Stimulated activated naive B cell treated with anti-CD40 and anti-IgM and Interleukin-4, amounts not matched to agents 10 μg/mL and 1 μg/mL and 100 μg/mL, for 72 hours (primary cell): ENCODE results near the gene POC1A.
A peak's percentile ranks its signal among the peaks of the same experiment; 100 is the strongest.

Experiments used
- ATAC-seq, 2 donors: fragments of 150-1000 bp; cut with Tn5 transposase; replicated peaks; 2 replicates each; pipeline ENCODE4 v1.10.0; 2021; ENCODE audit warnings: moderate library complexity in 1 of 2
- DNase-seq: peaks from one replicate; pipeline ENCODE4 v3.0.0; 2021
- H3K27ac Mint-ChIP-seq: one replicate; pipeline ENCODE4 v1.8.0; 2022; ENCODE audit warnings: mild to moderate bottlenecking, mixed read lengths
- H3K27me3 Mint-ChIP-seq, 2 donors: one replicate each; pipeline ENCODE4 v1.8.0; 2022; ENCODE audit warnings: mixed read lengths in 2 of 2
- H3K36me3 Mint-ChIP-seq, 2 donors: one replicate each; pipeline ENCODE4 v1.8.0; 2022; ENCODE audit warnings: mixed read lengths in 2 of 2, mild to moderate bottlenecking in 1 of 2
- H3K4me1 Mint-ChIP-seq, 2 donors: one replicate each; pipeline ENCODE4 v1.8.0; 2022; ENCODE audit warnings: mixed read lengths in 2 of 2, mild to moderate bottlenecking in 1 of 2
- H3K4me3 Mint-ChIP-seq, 2 donors: one replicate each; pipeline ENCODE4 v1.8.0; 2022; ENCODE audit warnings: mild to moderate bottlenecking in 2 of 2, mixed read lengths in 2 of 2, moderate library complexity in 1 of 2
- H3K9me3 Mint-ChIP-seq, 2 donors: one replicate each; pipeline ENCODE4 v1.8.0; 2022; ENCODE audit warnings: mixed read lengths in 2 of 2, mild to moderate bottlenecking in 1 of 2

Gene POC1A

GRCh38 chr3:52076896-52077780 lies 77.1 kb downstream of the POC1A start:
- peaks cover 0 to 3% of the 10 kb centered on the region in 2 donors for H3K36me3 Mint-ChIP-seq
- H3K4me1 Mint-ChIP-seq, result no peaks in the 10 kb centered on the region
- H3K27me3 Mint-ChIP-seq, result no peaks in the 10 kb centered on the region
- H3K9me3 Mint-ChIP-seq, result no peaks in the 10 kb centered on the region
- ATAC-seq (no peak), DNase-seq (no peak)
- no peak overlapping the region for H3K27ac Mint-ChIP-seq
- H3K4me3 Mint-ChIP-seq, result no peak overlapping the region

GRCh38 chr3:52073490-52073889 lies 80.7 kb downstream of the POC1A start:
- no peak overlapping the region for H3K4me3 Mint-ChIP-seq
- no peaks in the 10 kb centered on the region for H3K4me1 Mint-ChIP-seq
- H3K9me3 Mint-ChIP-seq, result no peaks in the 10 kb centered on the region
- H3K27me3 Mint-ChIP-seq, result no peaks in the 10 kb centered on the region
- ATAC-seq (no peak), DNase-seq (no peak)
- peaks cover 0 to 3% of the 10 kb centered on the region in 2 donors for H3K36me3 Mint-ChIP-seq
- no peak overlapping the region for H3K27ac Mint-ChIP-seq

- H3K4me3 Mint-ChIP-seq, result no peak overlapping the region
- no peak for DNase-seq
- H3K27ac Mint-ChIP-seq, result no peak overlapping the region
- no peaks in the 10 kb centered on the region for H3K9me3 Mint-ChIP-seq
- no peaks in the 10 kb centered on the region for H3K4me1 Mint-ChIP-seq
- H3K27me3 Mint-ChIP-seq, result no peaks in the 10 kb centered on the region
- peaks cover 0 to 3% of the 10 kb centered on the region in 2 donors for H3K36me3 Mint-ChIP-seq
- ATAC-seq, result no peak
Measured at GRCh38 chr3:52072471-52072870, 81.8 kb downstream of the POC1A start.

GRCh38 chr3:52072020-52072419 lies 82.2 kb downstream of the POC1A start:
- Mint-ChIP-seq H3K9me3 (no peaks in the 10 kb centered on the region), H3K27me3 (no peaks in the 10 kb centered on the region), H3K27ac (no peak overlapping the region), H3K4me3 (no peak overlapping the region), H3K36me3 (peaks cover 0 to 3% of the 10 kb centered on the region in 2 donors), H3K4me1 (no peaks in the 10 kb centered on the region)
- DNase-seq (no peak), ATAC-seq (no peak)

- Mint-ChIP-seq H3K36me3 (peaks cover 0 to 3% of the 10 kb centered on the region in 2 donors), H3K4me1 (no peaks in the 10 kb centered on the region), H3K27me3 (no peaks in the 10 kb centered on the region), H3K9me3 (no peaks in the 10 kb centered on the region), H3K4me3 (no peak overlapping the region), H3K27ac (no peak overlapping the region)
- ATAC-seq (no peak), DNase-seq (no peak)
Measured at GRCh38 chr3:52070724-52071621, 83.2 kb downstream of the POC1A start.

- Mint-ChIP-seq H3K36me3 (peaks cover 0 to 3% of the 10 kb centered on the region in 2 donors), H3K27me3 (no peaks in the 10 kb centered on the region), H3K4me1 (no peaks in the 10 kb centered on the region), H3K4me3 (no peak overlapping the region), H3K9me3 (no peaks in the 10 kb centered on the region), H3K27ac (no peak overlapping the region)
- DNase-seq (no peak), ATAC-seq (no peak)
Measured at GRCh38 chr3:52069855-52070254, 84.4 kb downstream of the POC1A start.

GRCh38 chr3:52069135-52069534 lies 85.1 kb downstream of the POC1A start:
- H3K4me3 Mint-ChIP-seq, result no peak overlapping the region
- DNase-seq, result no peak
- no peaks in the 10 kb centered on the region for H3K27me3 Mint-ChIP-seq
- no peaks in the 10 kb centered on the region for H3K9me3 Mint-ChIP-seq
- no peaks in the 10 kb centered on the region for H3K4me1 Mint-ChIP-seq
- no peaks in the 10 kb centered on the region for H3K36me3 Mint-ChIP-seq
- no peak overlapping the region for H3K27ac Mint-ChIP-seq
- ATAC-seq, result no peak

GRCh38 chr3:52068730-52069129 lies 85.5 kb downstream of the POC1A start:
- DNase-seq (no peak), ATAC-seq (no peak)
- H3K27ac Mint-ChIP-seq, result no peak overlapping the region
- no peaks in the 10 kb centered on the region for H3K9me3 Mint-ChIP-seq
- no peaks in the 10 kb centered on the region for H3K4me1 Mint-ChIP-seq
- no peaks in the 10 kb centered on the region for H3K36me3 Mint-ChIP-seq
- no peak overlapping the region for H3K4me3 Mint-ChIP-seq
- H3K27me3 Mint-ChIP-seq, result no peaks in the 10 kb centered on the region

GRCh38 chr3:52068055-52068571 lies 86.1 kb downstream of the POC1A start:
- ATAC-seq (no peak), DNase-seq (no peak)
- Mint-ChIP-seq H3K27me3 (no peaks in the 10 kb centered on the region), H3K4me1 (peaks cover 2 to 5% of the 10 kb centered on the region in 2 donors), H3K4me3 (no peak overlapping the region), H3K27ac (no peak overlapping the region), H3K9me3 (no peaks in the 10 kb centered on the region), H3K36me3 (no peaks in the 10 kb centered on the region)

GRCh38 chr3:52067526-52067925 lies 86.7 kb downstream of the POC1A start:
- Mint-ChIP-seq H3K9me3 (no peaks in the 10 kb centered on the region), H3K27me3 (no peaks in the 10 kb centered on the region), H3K27ac (no peak overlapping the region), H3K4me1 (peaks cover 3 to 8% of the 10 kb centered on the region in 2 donors), H3K36me3 (no peaks in the 10 kb centered on the region), H3K4me3 (no peak overlapping the region)
- DNase-seq, result no peak
- no peak for ATAC-seq

- H3K27me3 Mint-ChIP-seq, result no peaks in the 10 kb centered on the region
- no peaks in the 10 kb centered on the region for H3K36me3 Mint-ChIP-seq
- ATAC-seq (no peak), DNase-seq (no peak)
- no peaks in the 10 kb centered on the region for H3K9me3 Mint-ChIP-seq
- H3K4me3 Mint-ChIP-seq, result no peak overlapping the region
- H3K27ac Mint-ChIP-seq, result no peak overlapping the region
- peaks cover 8 to 13% of the 10 kb centered on the region in 2 donors for H3K4me1 Mint-ChIP-seq
Measured at GRCh38 chr3:52067046-52067445, 87.2 kb downstream of the POC1A start.

GRCh38 chr3:52065264-52065756 lies 88.9 kb downstream of the POC1A start:
- Mint-ChIP-seq H3K4me3 (no peak overlapping the region), H3K27me3 (no peaks in the 10 kb centered on the region), H3K9me3 (no peaks in the 10 kb centered on the region), H3K4me1 (peaks cover 12 to 19% of the 10 kb centered on the region in 2 donors), H3K36me3 (no peaks in the 10 kb centered on the region), H3K27ac (no peak overlapping the region)
- ATAC-seq (no peak), DNase-seq (no peak)

- no peak for ATAC-seq
- H3K36me3 Mint-ChIP-seq, result no peaks in the 10 kb centered on the region
- no peak for DNase-seq
- H3K4me3 Mint-ChIP-seq, result no peak overlapping the region
- H3K27me3 Mint-ChIP-seq, result no peaks in the 10 kb centered on the region
- peaks cover 16 to 24% of the 10 kb centered on the region in 2 donors for H3K4me1 Mint-ChIP-seq
- H3K27ac Mint-ChIP-seq, result peak overlapping the region; percentile 60
- no peaks in the 10 kb centered on the region for H3K9me3 Mint-ChIP-seq
Measured at GRCh38 chr3:52064561-52064960, 89.7 kb downstream of the POC1A start.

- ATAC-seq, result no peak
- H3K4me1 Mint-ChIP-seq, result peaks cover 25 to 33% of the 10 kb centered on the region in 2 donors
- no peaks in the 10 kb centered on the region for H3K9me3 Mint-ChIP-seq
- DNase-seq, result no peak
- H3K27me3 Mint-ChIP-seq, result no peaks in the 10 kb centered on the region
- H3K27ac Mint-ChIP-seq, result no peak overlapping the region
- no peaks in the 10 kb centered on the region for H3K36me3 Mint-ChIP-seq
- no peak overlapping the region for H3K4me3 Mint-ChIP-seq
Measured at GRCh38 chr3:52063026-52063723, 91.0 kb downstream of the POC1A start.
